Stimulated activated CD8-positive, alpha-beta memory T cell treated with anti-CD3 and anti-CD28 coated beads, Interleukin-15, amount 100 ng/mL, for 1 hour (primary cell): ENCODE data around the gene KRTAP10-1.

Experiments
- DNase-seq: peaks from one replicate; pipeline ENCODE4 v3.0.0-alpha.2; 2020; ENCODE audit warnings: low read depth

KRTAP10-1 gene

GRCh38 chr21:44527983-44528633, 11.9 kb downstream of the KRTAP10-1 start:
- DNase-seq: no peak

- DNase-seq: no peak
Observed at GRCh38 chr21:44527156-44527982, 12.6 kb downstream of the KRTAP10-1 start.

GRCh38 chr21:44526096-44526997, 13.6 kb downstream of the KRTAP10-1 start:
- no peak for DNase-seq

- DNase-seq: no peak
Observed at GRCh38 chr21:44525391-44526095, 14.5 kb downstream of the KRTAP10-1 start.

GRCh38 chr21:44524414-44525371, 15.3 kb downstream of the KRTAP10-1 start:
- no peak for DNase-seq

GRCh38 chr21:44523567-44524413, 16.2 kb downstream of the KRTAP10-1 start:
- no peak for DNase-seq

GRCh38 chr21:44522753-44523204, 17.2 kb downstream of the KRTAP10-1 start:
- DNase-seq: no peak

- no peak for DNase-seq
Observed at GRCh38 chr21:44521928-44522752, 17.9 kb downstream of the KRTAP10-1 start.

GRCh38 chr21:44521301-44521927, 18.6 kb downstream of the KRTAP10-1 start:
- no peak for DNase-seq

GRCh38 chr21:44520326-44521300, 19.4 kb downstream of the KRTAP10-1 start:
- no peak for DNase-seq

GRCh38 chr21:44519346-44520325, 20.4 kb downstream of the KRTAP10-1 start:
- DNase-seq: no peak

GRCh38 chr21:44518686-44519085, 21.3 kb downstream of the KRTAP10-1 start:
- DNase-seq: no peak

- no peak for DNase-seq
Observed at GRCh38 chr21:44517175-44517899, 22.7 kb downstream of the KRTAP10-1 start.

GRCh38 chr21:44516828-44517174, 23.2 kb downstream of the KRTAP10-1 start:
- DNase-seq: no peak

- no peak for DNase-seq
Observed at GRCh38 chr21:44516342-44516741, 23.7 kb downstream of the KRTAP10-1 start.
